GM23338 (cell line): ENCODE results near the gene PPID. TPM values are rescaled to one million over a fixed set of nuclear protein-coding genes. Genes with fewer than 3 reads are reported as not detected.

Experiments
- ATAC-seq: fragments of 200-7000 bp; cut with Tn5 transposase; 3 replicates; pipeline ENCODE4 v1.9.1; 2020
- DNase-seq: peaks from one replicate; pipeline ENCODE4 v3.0.0-alpha.2; 2015; ENCODE audit warnings: low spot score
- H2AFZ ChIP-seq: fragments of 200-600 bp; sonication (generic); 2 replicates; pipeline ENCODE4 v1.8.0; 2016; ENCODE audit warnings: antibody characterized with exemption, mild to moderate bottlenecking, moderate library complexity
- H3F3A ChIP-seq: fragments of 200-600 bp; sonication (generic); replicated peaks from 2 replicates; pipeline ENCODE4 v1.8.0; 2017; ENCODE audit warnings: antibody characterized with exemption, mixed run types, low read depth
- H3K27ac ChIP-seq: fragments of 200-600 bp; sonication (generic); 2 replicates; pipeline ENCODE4 v1.6.1; 2016; ENCODE audit warnings: low read depth
- H3K27me3 ChIP-seq: fragments of 200-600 bp; sonication (generic); 2 replicates; pipeline ENCODE4 v1.8.0; 2016; ENCODE audit warnings: mild to moderate bottlenecking, mixed run types, moderate library complexity; ENCODE audit not compliant: insufficient read depth
- H3K36me3 ChIP-seq: fragments of 200-600 bp; sonication (generic); 2 replicates; pipeline ENCODE4 v1.8.0; 2016; ENCODE audit warnings: mild to moderate bottlenecking; ENCODE audit not compliant: insufficient read depth
- H3K4me1 ChIP-seq: fragments of 200-600 bp; sonication (generic); 2 replicates; pipeline ENCODE4 v1.8.0; 2016; ENCODE audit warnings: mild to moderate bottlenecking, moderate library complexity; ENCODE audit not compliant: insufficient read depth
- H3K4me2 ChIP-seq: fragments of 200-600 bp; sonication (generic); 2 replicates; pipeline ENCODE4 v1.7.1; 2017; ENCODE audit warnings: mixed run types
- H3K4me3 ChIP-seq: fragments of 200-600 bp; sonication (generic); 2 replicates; pipeline ENCODE4 v1.6.1; 2016; ENCODE audit warnings: mixed run types
- H3K79me2 ChIP-seq: fragments of 200-600 bp; sonication (generic); replicated peaks from 2 replicates; pipeline ENCODE4 v1.8.0; 2017; ENCODE audit warnings: mild to moderate bottlenecking; ENCODE audit not compliant: insufficient read depth
- H3K9me2 ChIP-seq: fragments of 200-600 bp; sonication (generic); 2 replicates; pipeline ENCODE4 v1.8.0; 2017; ENCODE audit not compliant: insufficient read depth
- H4K20me1 ChIP-seq: fragments of 200-600 bp; sonication (generic); replicated peaks from 2 replicates; pipeline ENCODE4 v1.8.0; 2017; ENCODE audit warnings: mild to moderate bottlenecking; ENCODE audit not compliant: insufficient read depth
- H3K27ac Mint-ChIP-seq: 2 replicates; pipeline ENCODE4 v1.8.0; 2020; ENCODE audit warnings: inconsistent platforms, mild to moderate bottlenecking, moderate library complexity, mixed read lengths
- H3K27me3 Mint-ChIP-seq: 3 replicates; pipeline ENCODE4 v1.8.0; 2022; ENCODE audit warnings: low read depth, mild to moderate bottlenecking, moderate library complexity, mixed read lengths, inconsistent platforms; ENCODE audit not compliant: insufficient read depth, poor library complexity
- H3K36me3 Mint-ChIP-seq: 3 replicates; pipeline ENCODE4 v1.8.0; 2021; ENCODE audit warnings: low read depth, mild to moderate bottlenecking, inconsistent platforms, moderate library complexity, mixed read lengths
- H3K4me1 Mint-ChIP-seq: 3 replicates; pipeline ENCODE4 v1.8.0; 2020; ENCODE audit warnings: mild to moderate bottlenecking, inconsistent platforms, mixed read lengths
- H3K4me3 Mint-ChIP-seq: 3 replicates; pipeline ENCODE4 v1.8.0; 2021; ENCODE audit warnings: moderate library complexity, mild to moderate bottlenecking, inconsistent platforms, mixed read lengths
- H3K9me3 Mint-ChIP-seq: 3 replicates; pipeline ENCODE4 v1.8.0; 2020; ENCODE audit warnings: moderate library complexity, mild to moderate bottlenecking, inconsistent platforms, mixed read lengths
- CREB1 ChIP-seq: fragments of 250-450 bp; sonication (Bioruptor Pico); IDR thresholded peaks from 2 replicates; pipeline ENCODE4 v1.5.0; 2020; ENCODE audit warnings: low read depth, mild to moderate bottlenecking, moderate library complexity
- EZH2 ChIP-seq: fragments of 200-600 bp; sonication (generic); IDR thresholded peaks from one replicate; pipeline ENCODE4 v1.8.0; 2017; ENCODE audit warnings: antibody characterized with exemption, mild to moderate bottlenecking, low read depth; ENCODE audit not compliant: unreplicated experiment
- EZH2phosphoT487 ChIP-seq: fragments of 200-600 bp; sonication (generic); IDR thresholded peaks from one replicate; pipeline ENCODE4 v1.8.1; 2018; ENCODE audit warnings: antibody characterized with exemption; ENCODE audit not compliant: unreplicated experiment
- JUNB ChIP-seq: IDR thresholded peaks from one replicate; pipeline ENCODE4 v1.6.1; 2016; ENCODE audit warnings: antibody characterized with exemption; ENCODE audit not compliant: unreplicated experiment
- NANOG ChIP-seq: IDR thresholded peaks from 2 replicates; pipeline ENCODE4 v1.6.1; 2016; ENCODE audit warnings: antibody characterized with exemption, borderline replicate concordance
- POLR2AphosphoS5 ChIP-seq: IDR thresholded peaks from 2 replicates; pipeline ENCODE4 v1.6.1; 2016; ENCODE audit warnings: antibody characterized with exemption, low read depth
- REST ChIP-seq: IDR thresholded peaks from one replicate; pipeline ENCODE4 v1.6.1; 2018; ENCODE audit warnings: antibody characterized with exemption; ENCODE audit not compliant: unreplicated experiment
- STAT1 ChIP-seq: IDR thresholded peaks from one replicate; pipeline ENCODE4 v1.6.1; 2016; ENCODE audit warnings: antibody characterized with exemption; ENCODE audit not compliant: unreplicated experiment
- ZNF114 ChIP-seq: fragments of 250-450 bp; sonication (Bioruptor Pico); IDR thresholded peaks from 2 replicates; pipeline ENCODE4 v1.5.0; 2020; ENCODE audit warnings: mild to moderate bottlenecking, moderate library complexity
- ZNF462 ChIP-seq: fragments of 250-450 bp; sonication (Bioruptor Pico); IDR thresholded peaks from 2 replicates; pipeline ENCODE4 v1.5.0; 2020; ENCODE audit warnings: mild to moderate bottlenecking, moderate library complexity
- polyA plus RNA-seq: library from polyadenylated mRNA; unstranded; fragments of >200 nt; fragmentation: Nextera tagmentation; extraction: Ambion mirVana; gene quantifications from 2 replicates; pipeline ENCODE4 v1.2.1, GENCODE V29; 2016
- total RNA-seq: library from RNA; depleted of rRNA; stranded (reverse); fragments of >200 nt; shearing (Covaris generic); gene quantifications from 2 replicates; pipeline ENCODE4 v1.2.3, GENCODE V29; 2014
- TF ChIP-seq, protein P1 (sequence below): IDR thresholded peaks from 2 replicates; pipeline ENCODE4 v1.6.1; 2016; ENCODE audit warnings: antibody characterized with exemption
- TF ChIP-seq, protein P2 (sequence below), 2 experiments: fragments of 200-600 bp in 1 of 2; sonication (generic) in 1 of 2; conservative IDR thresholded peaks; 2 replicates each; pipeline versions ENCODE4 v1.5.1 to v1.6.1; 2016 to 2017; ENCODE audit warnings: antibody characterized with exemption in 2 of 2, low read depth in 2 of 2, mild to moderate bottlenecking in 2 of 2, moderate library complexity in 1 of 2

Gene PPID
- total and polyA plus RNA-seq, 2 experiments from 2014 or later = 56.6 to 66.2 TPM

DNA sequence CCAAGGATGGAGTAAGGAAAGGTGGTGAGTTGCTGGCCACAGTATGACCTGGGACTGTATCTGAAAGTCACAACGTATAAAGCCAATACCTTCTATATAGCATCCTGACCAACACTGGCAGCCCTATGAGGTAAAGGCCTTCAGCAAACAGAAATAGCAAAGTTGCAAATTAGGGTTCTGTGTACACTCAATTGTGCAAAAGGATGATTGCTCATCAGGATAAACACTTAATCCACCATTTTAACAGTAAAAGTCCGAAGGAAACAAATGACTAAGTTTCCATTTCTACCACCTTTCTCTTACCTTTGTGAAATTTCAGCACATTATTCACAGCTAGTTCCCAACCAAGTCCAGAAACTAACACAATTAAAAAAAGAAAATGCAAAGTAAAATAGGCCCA is 44.3 kb upstream of the PPID start:
- Histone ChIP-seq H3K79me2 (peaks cover 31% of the 10 kb centered on the region), H3K4me1 (peaks cover 17% of the 10 kb centered on the region), H3K27me3 (peaks cover 20% of the 10 kb centered on the region), H3K9me2 (no peaks in the 10 kb centered on the region), H3F3A (peaks cover 3% of the 10 kb centered on the region; the same call in 1 of the 2 replicates), H3K4me3 (peak overlapping the region; percentile 58; the same call in 1 of the 2 replicates), H3K27ac (no peak overlapping the region), H3K36me3 (no peaks in the 10 kb centered on the region), H4K20me1 (peaks cover 10% of the 10 kb centered on the region; the same call in 1 of the 2 replicates), H3K4me2 (peak overlapping the region; percentile 86), H2AFZ (peak overlapping the region; percentile 87; the same call in 1 of the 2 replicates)
- H3K27me3 Mint-ChIP-seq = peaks cover 9% of the 10 kb centered on the region
- ATAC-seq (no peak), DNase-seq (no peak)
- H3K27ac Mint-ChIP-seq = no peak overlapping the region
- H3K36me3 Mint-ChIP-seq = no peaks in the 10 kb centered on the region
- TF ChIP-seq ZNF114 (CRISPR knock-in tag) (no peak), STAT1 (no peak), EZH2 (no peak), ZNF462 (CRISPR knock-in tag) (no peak), POLR2AphosphoS5 (no peak), REST (no peak), EZH2phosphoT487 (no peak), JUNB (no peak), NANOG (no peak), CREB1 (CRISPR knock-in tag) (no peak)
- TF ChIP-seq, protein P1, sequence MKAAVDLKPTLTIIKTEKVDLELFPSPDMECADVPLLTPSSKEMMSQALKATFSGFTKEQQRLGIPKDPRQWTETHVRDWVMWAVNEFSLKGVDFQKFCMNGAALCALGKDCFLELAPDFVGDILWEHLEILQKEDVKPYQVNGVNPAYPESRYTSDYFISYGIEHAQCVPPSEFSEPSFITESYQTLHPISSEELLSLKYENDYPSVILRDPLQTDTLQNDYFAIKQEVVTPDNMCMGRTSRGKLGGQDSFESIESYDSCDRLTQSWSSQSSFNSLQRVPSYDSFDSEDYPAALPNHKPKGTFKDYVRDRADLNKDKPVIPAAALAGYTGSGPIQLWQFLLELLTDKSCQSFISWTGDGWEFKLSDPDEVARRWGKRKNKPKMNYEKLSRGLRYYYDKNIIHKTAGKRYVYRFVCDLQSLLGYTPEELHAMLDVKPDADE = no peak
- TF ChIP-seq, protein P2, sequence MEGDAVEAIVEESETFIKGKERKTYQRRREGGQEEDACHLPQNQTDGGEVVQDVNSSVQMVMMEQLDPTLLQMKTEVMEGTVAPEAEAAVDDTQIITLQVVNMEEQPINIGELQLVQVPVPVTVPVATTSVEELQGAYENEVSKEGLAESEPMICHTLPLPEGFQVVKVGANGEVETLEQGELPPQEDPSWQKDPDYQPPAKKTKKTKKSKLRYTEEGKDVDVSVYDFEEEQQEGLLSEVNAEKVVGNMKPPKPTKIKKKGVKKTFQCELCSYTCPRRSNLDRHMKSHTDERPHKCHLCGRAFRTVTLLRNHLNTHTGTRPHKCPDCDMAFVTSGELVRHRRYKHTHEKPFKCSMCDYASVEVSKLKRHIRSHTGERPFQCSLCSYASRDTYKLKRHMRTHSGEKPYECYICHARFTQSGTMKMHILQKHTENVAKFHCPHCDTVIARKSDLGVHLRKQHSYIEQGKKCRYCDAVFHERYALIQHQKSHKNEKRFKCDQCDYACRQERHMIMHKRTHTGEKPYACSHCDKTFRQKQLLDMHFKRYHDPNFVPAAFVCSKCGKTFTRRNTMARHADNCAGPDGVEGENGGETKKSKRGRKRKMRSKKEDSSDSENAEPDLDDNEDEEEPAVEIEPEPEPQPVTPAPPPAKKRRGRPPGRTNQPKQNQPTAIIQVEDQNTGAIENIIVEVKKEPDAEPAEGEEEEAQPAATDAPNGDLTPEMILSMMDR (conservative IDR thresholded peaks at IDR 0.05; ENCODE audit: low read depth in 2 of 2) = no peak
- peak overlapping the region; percentile 84 for H3K4me3 Mint-ChIP-seq
- H3K4me1 Mint-ChIP-seq = peaks cover 26% of the 10 kb centered on the region
- H3K9me3 Mint-ChIP-seq = no peaks in the 10 kb centered on the region; the same call in 2 of the 3 replicates
